Activated CD8-positive, alpha-beta T cell treated with anti-CD3 and anti-CD28 coated beads for 36 hours (primary cell): ENCODE data around the gene MRPL39. TPM values are rescaled to one million over a fixed set of nuclear protein-coding genes. Genes with fewer than 3 reads are reported as not detected.
A peak's percentile ranks its signal among the peaks of the same experiment; 100 is the strongest.

Experiments
- ATAC-seq: fragments of 200-7000 bp; cut with Tn5 transposase; one replicate; pipeline ENCODE4 v1.10.0; 2021; ENCODE audit warnings: mild to moderate bottlenecking, moderate library complexity
- CTCF ChIA-PET: fragments of 350-600 bp; sonication (Branson Sonifier 250); formaldehyde crosslinking; loops from one replicate; lab custom pipeline; 2021; ENCODE audit warnings: antibody characterized with exemption; lab: Charles Lee
- POLR2A ChIA-PET: fragments of 350-600 bp; sonication (Branson Sonifier 250); formaldehyde crosslinking; loops from one replicate; lab custom pipeline; 2021; ENCODE audit warnings: antibody characterized with exemption; lab: Charles Lee
- DNase-seq: peaks from one replicate; pipeline ENCODE4 v3.0.0-alpha.2; 2020
- H3K27ac Mint-ChIP-seq: one replicate; pipeline ENCODE4 v1.8.0; 2021; ENCODE audit warnings: mild to moderate bottlenecking, mixed read lengths
- H3K27me3 Mint-ChIP-seq: one replicate; pipeline ENCODE4 v1.8.0; 2021; ENCODE audit warnings: mixed read lengths
- H3K36me3 Mint-ChIP-seq: one replicate; pipeline ENCODE4 v1.8.0; 2021; ENCODE audit warnings: low read depth, mixed read lengths
- H3K4me1 Mint-ChIP-seq: one replicate; pipeline ENCODE4 v1.8.0; 2021; ENCODE audit warnings: low read depth, mixed read lengths
- H3K4me3 Mint-ChIP-seq: one replicate; pipeline ENCODE4 v1.8.0; 2021; ENCODE audit warnings: mild to moderate bottlenecking, moderate library complexity, mixed read lengths
- H3K9me3 Mint-ChIP-seq: one replicate; pipeline ENCODE4 v1.8.0; 2021; ENCODE audit warnings: mixed read lengths
- intact Hi-C: fragments of 100-400 bp; cut with micrococcal nuclease; formaldehyde crosslinking; loops from one replicate; pipeline ENCODE4 v1.10.0; 2022
- total RNA-seq, 2 experiments: library from RNA; stranded (reverse); gene quantifications; one replicate each; pipeline ENCODE4 v1.2.3, GENCODE V29; 2021
- TF ChIP-seq, protein P1 (sequence below): fragments of 200-600 bp; IDR thresholded peaks from one replicate; pipeline ENCODE4 v1.8.0; 2022; ENCODE audit warnings: antibody characterized with exemption, mild to moderate bottlenecking

MRPL39 gene
- total RNA-seq, 2 experiments from 2014 or later: 67.1 to 71.0 TPM

DNA sequence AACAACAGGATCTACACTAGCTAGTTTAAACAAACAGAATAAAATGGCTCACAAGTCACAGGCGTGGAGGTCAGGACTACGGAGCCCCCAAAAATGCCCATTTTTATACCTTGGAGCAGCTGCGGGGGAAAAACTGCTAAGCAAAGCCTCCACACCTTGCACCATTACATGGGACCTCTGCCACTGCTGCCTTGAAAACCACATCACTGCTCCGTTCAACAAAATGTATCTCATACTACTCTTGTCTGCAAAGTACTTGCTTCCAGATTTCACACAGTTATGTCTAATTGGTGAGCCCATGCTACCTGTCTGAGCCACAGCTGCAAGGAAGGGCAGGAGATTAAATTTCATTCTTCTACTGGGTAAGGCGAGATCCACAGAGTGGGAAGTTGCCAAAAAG lies 24.4 kb downstream of the MRPL39 start:
- Mint-ChIP-seq H3K4me1 (peaks cover 41% of the 10 kb centered on the region), H3K36me3 (peaks cover 62% of the 10 kb centered on the region), H3K4me3 (no peak overlapping the region), H3K27me3 (no peaks in the 10 kb centered on the region), H3K27ac (peak overlapping the region; percentile 26), H3K9me3 (peaks cover 3% of the 10 kb centered on the region)
- DNase-seq: no peak
- CTCF ChIA-PET: interaction anchor here (1.5 kb wide), 1 partner anchor 162 kb away, joined by 3 read pairs; no protein-coding TSS in a partner anchor
- ATAC-seq: peak; percentile 1
- TF ChIP-seq, protein P1, sequence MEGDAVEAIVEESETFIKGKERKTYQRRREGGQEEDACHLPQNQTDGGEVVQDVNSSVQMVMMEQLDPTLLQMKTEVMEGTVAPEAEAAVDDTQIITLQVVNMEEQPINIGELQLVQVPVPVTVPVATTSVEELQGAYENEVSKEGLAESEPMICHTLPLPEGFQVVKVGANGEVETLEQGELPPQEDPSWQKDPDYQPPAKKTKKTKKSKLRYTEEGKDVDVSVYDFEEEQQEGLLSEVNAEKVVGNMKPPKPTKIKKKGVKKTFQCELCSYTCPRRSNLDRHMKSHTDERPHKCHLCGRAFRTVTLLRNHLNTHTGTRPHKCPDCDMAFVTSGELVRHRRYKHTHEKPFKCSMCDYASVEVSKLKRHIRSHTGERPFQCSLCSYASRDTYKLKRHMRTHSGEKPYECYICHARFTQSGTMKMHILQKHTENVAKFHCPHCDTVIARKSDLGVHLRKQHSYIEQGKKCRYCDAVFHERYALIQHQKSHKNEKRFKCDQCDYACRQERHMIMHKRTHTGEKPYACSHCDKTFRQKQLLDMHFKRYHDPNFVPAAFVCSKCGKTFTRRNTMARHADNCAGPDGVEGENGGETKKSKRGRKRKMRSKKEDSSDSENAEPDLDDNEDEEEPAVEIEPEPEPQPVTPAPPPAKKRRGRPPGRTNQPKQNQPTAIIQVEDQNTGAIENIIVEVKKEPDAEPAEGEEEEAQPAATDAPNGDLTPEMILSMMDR: no peak
- intact Hi-C loops: no loop called here
- POLR2A ChIA-PET: interaction anchor here (0.6 to 1.5 kb wide), 7 partner anchors 18 to 162 kb away, joined by 3 to 5 read pairs (median 3); partner anchors contain the start of genes ATP5PF and GABPA

DNA sequence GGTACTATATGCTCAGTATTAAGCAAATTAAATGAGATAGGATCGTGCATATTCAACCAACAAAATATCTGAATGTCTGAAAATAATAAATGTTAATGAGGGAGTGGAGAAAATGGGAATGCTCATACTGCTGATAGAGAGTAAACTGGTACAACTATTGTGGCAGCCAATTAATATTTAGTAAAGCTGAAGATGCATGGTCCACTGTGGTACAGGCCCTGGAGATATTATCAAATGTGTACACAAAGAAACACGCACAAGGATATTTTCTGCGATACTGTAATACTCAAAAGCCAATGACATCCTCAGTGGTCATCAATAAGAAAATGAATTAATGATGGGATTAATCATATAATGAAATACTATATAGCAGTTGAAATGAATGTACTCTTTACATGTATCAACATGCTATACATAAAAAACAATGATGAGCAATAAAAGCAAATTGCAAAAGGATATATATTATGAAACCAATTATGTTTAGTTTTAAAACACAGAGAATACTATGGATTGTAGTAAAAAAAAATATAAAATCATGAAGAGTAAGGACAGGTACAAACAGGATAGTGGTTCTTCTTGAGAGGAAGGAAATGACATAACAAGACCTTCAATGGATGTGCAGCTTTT lies 25.0 kb downstream of the MRPL39 start:
- POLR2A ChIA-PET: interaction anchor here (0.6 to 1.8 kb wide), 6 partner anchors 20 to 180 kb away, joined by 3 to 5 read pairs (median 3); partner anchors contain the start of genes ATP5PF and GABPA
- peaks cover 47% of the 10 kb centered on the region for H3K4me1 Mint-ChIP-seq
- intact Hi-C loops: no loop called here

DNA sequence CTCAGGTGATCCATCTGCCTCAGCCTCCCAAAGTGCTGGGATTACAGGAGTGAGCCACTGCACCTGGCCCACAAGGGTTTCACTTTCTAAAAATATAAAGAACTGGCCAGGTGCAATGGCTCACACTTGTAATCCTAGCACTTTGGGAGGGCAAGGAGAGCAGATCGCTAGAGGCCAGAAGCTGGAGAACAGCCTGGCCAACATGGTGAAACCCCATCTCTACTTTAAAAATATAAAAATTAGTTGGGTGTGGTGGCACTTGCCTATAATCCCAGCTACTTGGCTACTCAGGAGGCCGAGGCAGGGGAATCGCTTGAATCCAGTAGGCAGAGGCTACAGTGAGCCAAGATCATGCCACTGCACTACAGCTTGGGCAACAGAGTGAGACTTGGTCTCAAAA lies 25.7 kb downstream of the MRPL39 start:
- Mint-ChIP-seq H3K9me3 (peaks cover 3% of the 10 kb centered on the region), H3K27me3 (no peaks in the 10 kb centered on the region), H3K36me3 (peaks cover 68% of the 10 kb centered on the region), H3K4me3 (no peak overlapping the region), H3K4me1 (peaks cover 51% of the 10 kb centered on the region), H3K27ac (no peak overlapping the region)
- TF ChIP-seq, protein P1: no peak
- ATAC-seq (no peak), DNase-seq (peak; percentile 22)
- CTCF ChIA-PET: interaction anchor here (1.5 kb wide), 1 partner anchor 161 kb away, joined by 3 read pairs; no protein-coding TSS in a partner anchor
- intact Hi-C loops: no loop called here
- POLR2A ChIA-PET: interaction anchor here (1.2 to 1.8 kb wide), 3 partner anchors 19 to 180 kb away, joined by 3 to 5 read pairs (median 3); no protein-coding TSS in a partner anchor

More for the DNA sequence above, 25.0 kb downstream of the MRPL39 start:
- DNase-seq (no peak), ATAC-seq (no peak)
- H3K36me3 Mint-ChIP-seq: peaks cover 65% of the 10 kb centered on the region
- CTCF ChIA-PET: interaction anchor here (1.5 kb wide), 1 partner anchor 161 kb away, joined by 3 read pairs; no protein-coding TSS in a partner anchor
- no peak overlapping the region for H3K4me3 Mint-ChIP-seq
- H3K27me3 Mint-ChIP-seq: no peaks in the 10 kb centered on the region
- TF ChIP-seq, protein P1: no peak
- peaks cover 3% of the 10 kb centered on the region for H3K9me3 Mint-ChIP-seq
- no peak overlapping the region for H3K27ac Mint-ChIP-seq

DNA sequence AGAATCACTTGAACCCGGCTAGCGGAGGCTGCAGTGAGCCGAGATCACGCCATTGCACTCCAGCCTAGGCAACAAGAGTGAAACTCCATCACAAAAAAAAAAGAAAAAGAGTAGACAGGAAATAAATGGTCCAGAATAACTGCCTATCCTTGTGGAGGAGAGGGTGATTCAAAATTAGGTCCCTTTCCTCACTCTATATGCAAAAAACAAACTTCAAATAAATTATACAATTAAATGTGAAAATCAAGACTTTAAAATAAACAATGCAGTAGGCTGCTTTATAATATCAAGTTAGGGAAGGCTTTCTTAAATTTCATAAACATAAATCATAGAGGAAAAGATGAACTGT lies 26.4 kb downstream of the MRPL39 start:
- Mint-ChIP-seq H3K27me3 (no peaks in the 10 kb centered on the region), H3K36me3 (peaks cover 69% of the 10 kb centered on the region), H3K9me3 (peaks cover 3% of the 10 kb centered on the region), H3K27ac (peak overlapping the region; percentile 65), H3K4me1 (peaks cover 52% of the 10 kb centered on the region), H3K4me3 (no peak overlapping the region)
- no peak for ATAC-seq
- ChIA-PET CTCF (interaction anchor here (0.7 kb wide), 1 partner anchor 157 kb away, joined by 4 read pairs; no protein-coding TSS in a partner anchor), POLR2A (interaction anchor here (0.6 to 1.8 kb wide), 10 partner anchors 10 to 231 kb away, joined by 3 to 8 read pairs (median 3); no protein-coding TSS in a partner anchor)
- no peak for DNase-seq
- intact Hi-C loops: no loop called here
- TF ChIP-seq, protein P1: no peak
